ENCODE measurements around the gene ACSL1.

DNA sequence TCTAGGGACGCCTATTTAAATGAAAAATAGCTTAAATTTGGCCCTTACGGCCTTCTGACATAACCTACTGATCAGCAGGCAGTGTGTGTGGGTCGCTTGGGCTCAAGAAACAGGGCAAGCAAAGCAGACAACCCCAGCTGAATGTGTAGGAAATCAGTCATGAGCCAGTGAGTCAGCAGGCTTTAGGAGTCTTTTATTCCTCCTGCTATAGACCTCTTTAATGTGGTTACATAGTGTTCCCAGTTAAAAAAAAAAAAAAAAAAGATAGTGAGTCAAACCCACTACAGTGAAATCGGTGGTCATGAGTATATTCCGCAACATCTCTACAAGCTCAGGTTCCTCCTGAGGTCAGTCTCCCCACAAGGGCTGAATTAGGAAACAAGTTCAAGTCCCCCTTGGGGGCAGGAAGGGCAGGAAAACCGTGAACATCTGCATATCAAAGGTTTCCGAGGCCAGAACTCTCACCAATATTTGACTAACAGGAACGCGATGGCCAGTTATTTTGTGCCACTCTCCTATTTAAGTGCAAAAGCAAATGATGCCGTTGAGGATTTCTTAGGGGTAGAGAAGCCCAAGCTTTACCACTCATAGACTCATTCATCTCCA lies 32.7 kb downstream of the ACSL1 start:
- TF ChIP-seq POLR2AphosphoS5 (IDR thresholded peaks at IDR 0.05; ENCODE audit: low read depth) (no peak), ZNF114 (CRISPR knock-in tag; IDR thresholded peaks at IDR 0.05) (no peak)
- TF ChIP-seq, protein P1, sequence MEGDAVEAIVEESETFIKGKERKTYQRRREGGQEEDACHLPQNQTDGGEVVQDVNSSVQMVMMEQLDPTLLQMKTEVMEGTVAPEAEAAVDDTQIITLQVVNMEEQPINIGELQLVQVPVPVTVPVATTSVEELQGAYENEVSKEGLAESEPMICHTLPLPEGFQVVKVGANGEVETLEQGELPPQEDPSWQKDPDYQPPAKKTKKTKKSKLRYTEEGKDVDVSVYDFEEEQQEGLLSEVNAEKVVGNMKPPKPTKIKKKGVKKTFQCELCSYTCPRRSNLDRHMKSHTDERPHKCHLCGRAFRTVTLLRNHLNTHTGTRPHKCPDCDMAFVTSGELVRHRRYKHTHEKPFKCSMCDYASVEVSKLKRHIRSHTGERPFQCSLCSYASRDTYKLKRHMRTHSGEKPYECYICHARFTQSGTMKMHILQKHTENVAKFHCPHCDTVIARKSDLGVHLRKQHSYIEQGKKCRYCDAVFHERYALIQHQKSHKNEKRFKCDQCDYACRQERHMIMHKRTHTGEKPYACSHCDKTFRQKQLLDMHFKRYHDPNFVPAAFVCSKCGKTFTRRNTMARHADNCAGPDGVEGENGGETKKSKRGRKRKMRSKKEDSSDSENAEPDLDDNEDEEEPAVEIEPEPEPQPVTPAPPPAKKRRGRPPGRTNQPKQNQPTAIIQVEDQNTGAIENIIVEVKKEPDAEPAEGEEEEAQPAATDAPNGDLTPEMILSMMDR (conservative IDR thresholded peaks at IDR 0.05; ENCODE audit: low read depth in 2 of 2), result no peak

Data from GM23338 (cell line).